Esophagus squamous epithelium (tissue), 4 donors: ENCODE measurements around the gene PREX1.

Source experiments
- CTCF ChIP-seq, 6 experiments: fragments of 450-650 bp in 4 of 6; fragments of 200-600 bp in 2 of 6; sonication (generic) in 2 of 6; IDR thresholded peaks; one replicate each; pipeline ENCODE4 v1.5.1; 2016 to 2019; ENCODE audit warnings: antibody characterized with exemption in 6 of 6, mild to moderate bottlenecking in 4 of 6, moderate library complexity in 4 of 6
- POLR2A ChIP-seq, 4 donors: fragments of 450-650 bp; IDR thresholded peaks; one replicate each; pipeline ENCODE4 v1.6.1; 2017; ENCODE audit warnings: antibody characterized with exemption in 4 of 4, mild to moderate bottlenecking in 4 of 4, moderate library complexity in 3 of 4

- no peak for TF ChIP-seq CTCF (IDR thresholded peaks at IDR 0.05)
- TF ChIP-seq POLR2A (IDR thresholded peaks at IDR 0.05), result no peak
Measured at GRCh38 chr20:48694381-48694865, 133.4 kb downstream of the PREX1 start.
